HCT116 (cell line): Measurements from ENCODE around the gene HAPSTR1.

Experiments used
- CEBPB ChIP-seq: IDR thresholded peaks from 2 replicates; pipeline ENCODE4 v1.6.1; 2012; ENCODE audit warnings: low read depth
- CTCF ChIP-seq, 3 experiments: fragments of 200-600 bp in 1 of 3; sonication (generic) in 1 of 3; IDR thresholded peaks in 2 of 3; conservative IDR thresholded peaks in 1 of 3; 2 replicates each; pipeline ENCODE4 v1.5.1; 2012 to 2017; ENCODE audit warnings: low read depth in 2 of 3, low read length in 2 of 3, antibody characterized with exemption in 1 of 3, borderline replicate concordance in 1 of 3, control low read depth in 1 of 3, mild to moderate bottlenecking in 1 of 3, mixed read lengths in 1 of 3, mixed run types in 1 of 3, moderate library complexity in 1 of 3; ENCODE audit not compliant: insufficient read depth in 1 of 3
- JUND ChIP-seq: IDR thresholded peaks from 2 replicates; pipeline ENCODE4 v1.6.1; 2012
- POLR2A ChIP-seq: IDR thresholded peaks from 2 replicates; pipeline ENCODE4 v1.7.0; 2011; ENCODE audit warnings: borderline replicate concordance; ENCODE audit not compliant: insufficient read depth, insufficient read length; ENCODE audit errors: extremely low read depth
- POLR2AphosphoS5 ChIP-seq: IDR thresholded peaks from 2 replicates; pipeline ENCODE4 v1.6.1; 2011; ENCODE audit warnings: mild to moderate bottlenecking, low read depth, low read length, moderate library complexity
- TCF7L2 ChIP-seq: IDR thresholded peaks from 2 replicates; pipeline ENCODE4 v1.7.0; 2011; ENCODE audit warnings: borderline replicate concordance, inconsistent platforms; ENCODE audit not compliant: insufficient read depth, insufficient read length; ENCODE audit errors: extremely low read depth
- ZBTB33 ChIP-seq: IDR thresholded peaks from 2 replicates; pipeline ENCODE4 v1.6.1; 2011; ENCODE audit warnings: mild to moderate bottlenecking, low read length, moderate library complexity; ENCODE audit not compliant: insufficient replicate concordance; ENCODE audit errors: extremely low read depth

GRCh38 chr16:9118170-9118569, 26.7 kb downstream of the HAPSTR1 start:
- TF ChIP-seq ZBTB33 (no peak), POLR2AphosphoS5 (no peak), CTCF (IDR thresholded peaks at IDR 0.05 in 2 of 3, conservative IDR thresholded peaks at IDR 0.05 in 1 of 3; ENCODE audit: borderline replicate concordance in 1 of 3, insufficient read depth in 1 of 3, low read depth in 2 of 3, low read length in 2 of 3) (no peak), TCF7L2 (no peak), POLR2A (no peak), CEBPB (no peak), JUND (no peak)
